NCI-H2029 treated with DMSO at 0.1 percent for 48 hours (cell line): Measurements from ENCODE around the gene NWD2.
A peak's percentile ranks its signal among the peaks of the same experiment; 100 is the strongest.

Experiments
- DNase-seq: peaks from one replicate; lab custom pipeline; 2025; lab: John Stamatoyannopoulos, UW

The NWD2 gene

DNA sequence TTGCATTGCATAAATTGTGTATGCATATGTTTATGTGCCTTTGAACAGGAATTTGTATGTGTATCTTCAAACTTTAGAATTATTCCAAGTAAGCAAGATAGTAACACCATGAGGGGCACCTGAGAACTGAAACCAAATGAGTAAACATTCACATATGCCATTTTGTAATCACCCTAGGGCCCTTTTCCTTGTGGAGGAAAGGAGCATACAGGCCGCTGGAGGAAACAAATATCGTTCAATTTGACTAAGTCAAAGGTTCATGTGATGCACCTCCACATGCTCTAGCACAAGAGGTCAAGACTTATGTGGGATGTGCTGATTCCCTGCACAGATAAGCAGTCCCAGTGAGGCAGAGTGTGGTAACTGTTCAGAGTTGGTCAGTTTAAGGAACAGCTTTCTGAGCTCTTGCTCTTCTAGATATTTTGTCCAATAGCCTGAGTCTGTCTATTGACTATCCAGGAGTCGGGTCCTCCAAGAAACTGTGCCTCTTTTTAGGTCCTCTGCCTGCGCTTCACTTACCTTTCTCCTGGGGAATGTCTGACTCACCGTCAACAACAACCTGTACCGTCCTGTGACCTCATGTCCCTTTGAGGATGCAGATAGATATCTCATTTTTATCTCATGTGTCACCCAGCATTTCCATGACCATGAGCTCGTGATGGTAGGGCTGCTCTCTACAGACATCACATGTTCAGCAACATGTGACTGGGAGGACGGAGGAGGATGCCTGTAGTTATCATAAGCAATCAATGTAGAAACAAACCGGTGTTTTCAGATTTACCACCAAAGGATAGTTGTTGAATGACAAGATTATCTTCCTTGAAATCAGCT, 196.9 kb downstream of the NWD2 start:
- no peak for DNase-seq

- no peak for DNase-seq
These were observed 197.4 kb downstream of the NWD2 start for GRCh38 chr4:37442062-37442323.

GRCh38 chr4:37443137-37443536, 198.6 kb downstream of the NWD2 start:
- no peak for DNase-seq

- no peak for DNase-seq
These were observed 200.5 kb downstream of the NWD2 start for GRCh38 chr4:37445023-37445422.

DNA sequence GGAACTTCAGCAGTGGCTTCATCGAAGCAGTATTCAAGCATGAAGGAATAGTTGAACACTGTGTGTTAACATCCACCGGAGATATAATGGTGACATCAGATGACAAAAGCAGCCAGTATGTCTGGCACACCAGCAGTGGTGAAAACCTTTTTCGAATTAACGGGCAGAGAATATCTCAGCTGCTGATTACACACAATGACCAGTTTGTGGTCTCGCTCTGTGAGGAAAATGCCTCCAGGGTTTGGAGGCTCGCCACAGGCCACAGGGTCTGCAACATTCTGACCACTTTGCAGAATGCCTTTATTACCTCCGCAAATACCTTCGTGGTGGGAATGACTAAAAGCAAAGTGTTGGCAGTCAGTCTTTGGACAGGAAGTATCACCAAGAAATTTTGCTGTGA, 201.5 kb downstream of the NWD2 start:
- DNase-seq, result no peak

- no peak for DNase-seq
These were observed 203.3 kb downstream of the NWD2 start for GRCh38 chr4:37447886-37448285.

DNA sequence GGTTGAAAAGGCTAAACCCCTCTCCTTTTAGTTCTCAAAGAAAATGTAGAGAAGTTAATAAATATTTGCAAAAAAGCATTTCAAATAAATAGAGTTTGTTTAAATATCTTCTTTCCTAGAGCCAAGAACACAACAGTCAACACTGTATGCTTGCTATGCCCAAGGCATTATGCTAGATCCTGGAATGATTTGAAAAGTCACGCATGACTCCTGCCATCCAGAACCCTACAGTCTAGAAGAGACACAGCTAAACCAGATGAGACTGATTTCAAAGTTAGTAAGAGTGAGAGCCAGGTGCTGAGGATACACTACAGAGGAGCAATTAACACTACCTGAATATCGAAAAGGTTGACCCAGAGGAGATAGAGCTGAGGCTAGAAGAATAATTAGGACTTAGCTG, 205.8 kb downstream of the NWD2 start:
- DNase-seq, result no peak

DNA sequence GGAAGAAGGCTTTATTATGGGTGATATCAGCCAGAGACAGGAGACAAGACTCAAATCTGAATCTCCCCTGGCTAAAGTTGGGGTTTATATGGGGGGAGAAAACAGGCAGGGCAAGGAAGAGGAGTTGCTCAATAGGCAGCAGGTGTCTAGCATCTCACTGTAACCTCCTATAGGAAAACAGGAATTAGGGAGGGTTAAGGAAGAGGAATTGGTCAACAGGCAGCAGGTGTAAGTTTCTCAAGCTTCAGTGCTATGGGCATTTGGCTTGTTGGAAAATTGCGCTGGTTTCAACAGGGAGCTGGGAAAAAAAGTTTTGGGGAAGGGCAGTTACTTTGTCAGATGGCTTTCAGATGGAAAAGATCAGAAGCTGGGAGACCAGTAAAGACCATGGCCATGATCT, 206.4 kb downstream of the NWD2 start:
- no peak for DNase-seq

DNA sequence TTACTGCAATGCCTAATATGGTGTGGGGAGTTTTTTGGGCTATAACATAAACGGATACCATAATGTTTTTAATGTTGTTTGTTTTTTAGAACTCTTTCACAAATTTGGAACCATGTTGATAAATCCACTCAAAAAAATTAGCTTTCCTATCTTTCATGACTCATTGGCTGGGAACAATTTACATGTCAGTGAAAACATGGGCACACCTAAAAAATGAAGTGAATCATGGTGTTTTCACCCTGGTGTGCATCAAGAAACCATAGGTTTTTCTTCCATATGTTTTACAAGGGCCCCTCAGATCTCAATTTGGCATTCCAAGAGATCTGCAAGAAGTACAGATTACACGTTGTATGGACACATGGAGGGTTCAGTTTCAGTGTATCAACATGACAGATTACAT, 207.1 kb downstream of the NWD2 start:
- no peak for DNase-seq

GRCh38 chr4:37452952-37453280, 208.4 kb downstream of the NWD2 start:
- DNase-seq, result peak; percentile 22

DNA sequence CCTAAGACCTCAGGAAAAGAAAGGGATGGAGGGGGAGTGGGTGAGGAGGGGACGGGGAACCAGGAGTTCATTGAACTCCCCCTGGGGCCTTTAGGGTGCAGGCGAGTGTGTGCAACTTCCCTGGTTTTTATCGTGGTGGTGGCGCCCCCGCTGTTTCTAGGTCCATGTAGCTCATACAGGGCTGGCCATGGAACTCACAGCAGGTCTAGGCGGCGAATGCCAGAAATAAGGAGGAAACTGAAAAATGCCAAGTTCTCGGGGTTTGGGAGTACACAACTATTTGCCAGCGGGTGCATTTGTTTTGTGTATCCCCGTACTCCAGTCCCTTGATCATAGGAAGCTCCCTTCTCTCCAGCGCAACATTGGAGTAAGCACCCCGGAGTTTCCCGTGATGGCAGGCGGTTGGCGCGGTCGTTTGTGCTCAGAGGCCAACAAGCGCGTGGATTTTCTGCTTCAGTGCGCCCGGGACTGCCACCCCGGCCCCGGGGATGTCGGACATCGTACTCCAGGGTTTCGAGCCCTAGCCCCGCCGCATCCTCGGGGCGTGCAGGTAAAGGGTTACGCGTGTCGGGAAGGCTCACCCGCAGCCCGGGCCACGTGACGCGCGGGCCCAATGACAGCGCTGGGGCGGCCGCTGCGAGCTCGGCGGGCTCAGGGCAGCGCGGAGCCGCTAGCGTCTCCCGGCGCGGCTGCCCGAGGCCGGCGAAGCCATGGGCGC, 208.9 kb downstream of the NWD2 start:
- no peak for DNase-seq

DNA sequence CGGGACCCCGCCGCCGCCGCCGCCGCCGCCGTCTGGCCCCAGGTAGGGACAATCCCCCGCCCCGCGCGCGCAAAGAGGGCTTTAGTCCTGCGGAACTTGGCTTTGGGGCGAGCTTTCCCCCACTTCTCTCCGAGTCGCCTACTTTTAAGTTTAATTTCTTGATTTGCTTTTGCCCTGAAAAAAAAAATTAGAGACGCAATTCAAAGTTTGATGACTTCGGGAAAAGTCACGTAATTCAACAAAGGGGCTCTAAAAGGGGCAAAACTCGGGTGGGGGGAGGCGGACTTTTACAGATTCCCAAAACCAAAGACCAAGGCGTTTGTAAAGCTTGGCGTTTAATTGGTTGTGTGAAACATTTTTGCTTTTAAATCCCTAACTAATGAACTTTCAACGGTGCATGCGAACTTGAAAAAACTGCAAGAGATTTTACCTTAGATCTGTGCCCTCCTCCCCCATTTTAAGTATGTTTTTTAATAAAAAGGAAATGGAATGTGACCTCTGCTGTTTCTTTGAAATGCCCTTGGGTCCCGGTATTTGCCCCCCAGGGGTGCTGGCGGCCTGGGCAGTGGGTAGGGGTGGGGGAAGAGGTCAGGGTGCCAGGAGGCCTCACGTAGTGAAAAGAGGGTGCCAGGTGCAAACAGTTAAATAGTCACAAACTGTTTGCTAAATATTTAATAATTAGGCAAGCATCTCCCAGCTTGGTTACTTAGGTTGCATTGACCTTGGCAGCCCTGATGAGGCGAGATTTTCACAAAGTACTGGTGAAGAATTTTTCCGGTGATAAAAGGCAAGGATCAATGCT, 209.7 kb downstream of the NWD2 start:
- no peak for DNase-seq

DNA sequence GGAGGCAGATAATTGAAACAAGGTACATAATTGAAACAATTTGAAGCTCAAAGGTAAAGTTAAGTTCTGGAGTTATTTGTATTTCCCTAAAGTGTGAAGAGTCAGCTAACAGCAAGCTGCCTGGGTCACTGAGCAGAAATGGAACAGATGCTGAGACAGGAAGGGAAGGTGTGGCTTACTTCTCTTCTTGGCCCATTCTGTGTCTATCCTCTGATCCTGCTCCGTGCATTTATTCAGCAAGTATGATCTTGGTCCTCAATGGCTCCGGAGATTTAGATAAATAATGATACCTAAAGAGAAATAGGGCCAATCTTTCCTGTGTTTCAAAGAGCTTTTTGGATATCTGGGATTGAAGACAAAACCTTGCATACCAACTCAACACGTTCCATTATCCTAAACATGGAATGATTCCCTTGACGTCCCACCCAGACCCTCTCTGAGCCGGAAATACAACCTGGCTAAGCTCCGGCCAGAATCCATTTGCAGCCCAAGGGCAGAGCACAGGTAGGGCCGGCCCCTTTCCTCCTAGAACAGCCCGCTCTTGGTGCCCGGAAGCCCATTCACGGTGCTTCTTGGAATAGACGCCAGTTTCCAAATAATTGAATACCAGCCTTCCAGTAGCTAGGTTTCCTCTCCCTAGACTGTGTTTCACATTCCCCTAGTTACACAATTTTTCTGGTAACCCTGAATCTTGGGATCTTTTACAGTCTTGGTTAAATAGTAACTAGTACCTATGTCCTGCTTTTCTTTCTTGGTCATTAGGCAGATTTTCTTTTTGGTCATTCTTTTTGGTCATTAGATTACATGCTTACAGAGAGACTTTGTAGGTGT, 211.0 kb downstream of the NWD2 start:
- DNase-seq, result no peak

GRCh38 chr4:37461801-37462200, 217.3 kb downstream of the NWD2 start:
- no peak for DNase-seq

GRCh38 chr4:37463033-37463856, 218.7 kb downstream of the NWD2 start:
- DNase-seq, result no peak

- no peak for DNase-seq
These were observed 220.0 kb downstream of the NWD2 start for GRCh38 chr4:37464373-37465128.

DNA sequence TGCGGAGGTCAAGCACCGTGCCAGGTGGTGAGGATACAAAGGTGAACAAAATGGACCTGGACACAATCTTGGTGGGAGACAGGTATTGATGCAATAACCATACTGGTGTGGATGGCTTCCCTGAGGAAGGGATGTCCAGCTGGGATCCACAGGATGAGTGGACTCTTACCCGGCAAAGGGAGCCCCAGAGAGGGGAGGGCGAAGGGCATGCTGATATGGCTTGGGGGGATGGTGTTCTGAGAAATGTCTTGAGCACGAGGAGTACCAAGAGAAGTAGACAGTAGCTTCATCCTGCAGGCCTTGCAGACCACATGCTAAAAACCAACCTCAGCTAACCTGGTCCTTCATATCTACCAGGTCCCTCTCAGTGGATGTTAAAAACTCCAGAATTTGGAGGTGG, 220.8 kb downstream of the NWD2 start:
- no peak for DNase-seq

DNA sequence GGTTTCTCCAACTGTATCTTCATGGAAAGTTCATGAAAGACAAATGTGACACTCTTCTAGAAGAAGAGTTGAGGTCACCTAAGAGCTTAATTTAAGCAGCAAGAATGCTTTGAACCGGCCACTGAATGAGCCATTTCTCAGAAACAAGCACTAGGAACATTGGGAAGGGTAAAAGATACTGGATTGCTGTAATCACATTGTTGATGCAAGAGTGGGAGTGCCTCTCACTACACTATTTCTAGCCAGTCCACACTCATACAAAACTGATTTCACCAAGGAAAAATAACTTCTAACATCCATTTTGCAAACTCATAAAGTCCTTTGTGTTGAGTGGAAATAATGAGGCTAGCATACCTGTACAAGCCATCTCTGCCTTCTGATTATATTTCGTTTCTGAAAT, 221.3 kb downstream of the NWD2 start:
- no peak for DNase-seq

- no peak for DNase-seq
These were observed 222.7 kb downstream of the NWD2 start for GRCh38 chr4:37467223-37467622.

DNA sequence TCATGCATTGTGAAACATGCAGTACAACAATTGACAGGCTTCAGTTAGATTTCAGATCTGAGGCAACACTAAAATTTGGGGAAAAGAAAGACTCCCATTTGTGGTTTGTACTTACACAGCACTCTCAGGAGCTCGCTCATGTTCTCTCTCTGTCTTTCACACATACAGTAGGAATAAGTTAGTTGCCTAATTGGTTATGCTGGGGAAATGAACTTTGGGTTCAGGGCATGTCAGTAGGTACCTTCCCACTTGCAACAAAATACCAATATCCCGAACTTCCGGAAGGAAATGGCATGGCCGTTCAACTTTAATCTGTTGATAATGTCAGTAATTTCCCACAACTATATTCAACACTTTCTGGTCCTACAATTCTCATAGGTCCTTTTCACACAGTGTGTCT, 223.3 kb downstream of the NWD2 start:
- DNase-seq, result no peak

GRCh38 chr4:37469286-37469685, 224.7 kb downstream of the NWD2 start:
- DNase-seq, result no peak
